H9 (cell line): ENCODE measurements around the gene MRGPRF. TPM values are rescaled to one million over a fixed set of nuclear protein-coding genes. Genes with fewer than 3 reads are reported as not detected.

ENCODE experiments used
- DNase-seq: peaks from one replicate; pipeline ENCODE4 v3.0.0-alpha.2; 2017
- H2AFZ ChIP-seq: one replicate; pipeline ENCODE4 v1.6.1; 2013; ENCODE audit warnings: mild to moderate bottlenecking, low read length, control low read depth, moderate library complexity
- H2AK5ac ChIP-seq: 2 replicates; pipeline ENCODE4 v1.6.1; 2013; ENCODE audit warnings: low read length, control low read depth, mixed read lengths; ENCODE audit not compliant: insufficient read length
- H2BK120ac ChIP-seq: one replicate; pipeline ENCODE4 v1.6.1; 2013; ENCODE audit warnings: low read depth, mild to moderate bottlenecking, low read length, control low read depth, inconsistent platforms; ENCODE audit not compliant: poor library complexity, severe bottlenecking
- H2BK12ac ChIP-seq: 2 replicates; pipeline ENCODE4 v1.6.1; 2013; ENCODE audit warnings: low read length, control low read depth, mixed read lengths, low read depth; ENCODE audit not compliant: insufficient read length
- H2BK15ac ChIP-seq: 2 replicates; pipeline ENCODE4 v1.6.1; 2013; ENCODE audit warnings: low read depth, low read length, control low read depth
- H2BK20ac ChIP-seq: one replicate; pipeline ENCODE4 v1.6.1; 2013; ENCODE audit warnings: low read depth, mild to moderate bottlenecking, low read length, control low read depth, inconsistent platforms; ENCODE audit not compliant: poor library complexity, severe bottlenecking
- H2BK5ac ChIP-seq: 2 replicates; pipeline ENCODE4 v1.6.1; 2013; ENCODE audit warnings: low read length, control low read depth, mixed read lengths; ENCODE audit not compliant: insufficient read length
- H3K14ac ChIP-seq: 2 replicates; pipeline ENCODE4 v1.6.1; 2013; ENCODE audit warnings: low read length, control low read depth; ENCODE audit not compliant: insufficient read depth
- H3K18ac ChIP-seq: 2 replicates; pipeline ENCODE4 v1.6.1; 2013; ENCODE audit warnings: low read depth, mild to moderate bottlenecking, mixed read lengths, low read length, control low read depth; ENCODE audit not compliant: insufficient read length
- H3K23ac ChIP-seq: 2 replicates; pipeline ENCODE4 v1.6.1; 2013; ENCODE audit warnings: low read length, control low read depth, mixed read lengths, low read depth; ENCODE audit not compliant: insufficient read length
- H3K23me2 ChIP-seq: 2 replicates; pipeline ENCODE4 v1.6.1; 2013; ENCODE audit warnings: low read depth, mild to moderate bottlenecking, mixed read lengths, low read length, control low read depth; ENCODE audit not compliant: insufficient read length, poor library complexity, severe bottlenecking
- H3K27ac ChIP-seq: 2 replicates; pipeline ENCODE4 v1.5.1; 2013; ENCODE audit warnings: low read length, control low read depth, mixed read lengths, low read depth; ENCODE audit not compliant: insufficient read length
- H3K27me3 ChIP-seq: 2 replicates; pipeline ENCODE4 v1.6.1; 2013; ENCODE audit warnings: low read length, control low read depth, inconsistent platforms; ENCODE audit not compliant: insufficient read depth
- H3K4ac ChIP-seq: 2 replicates; pipeline ENCODE4 v1.6.1; 2013; ENCODE audit warnings: low read depth, mild to moderate bottlenecking, control low read depth, inconsistent platforms, low read length, moderate library complexity
- H3K4me1 ChIP-seq: 2 replicates; pipeline ENCODE4 v1.6.1; 2013; ENCODE audit warnings: low read length, control low read depth, inconsistent platforms; ENCODE audit not compliant: insufficient read depth
- H3K4me2 ChIP-seq: 2 replicates; pipeline ENCODE4 v1.6.1; 2013; ENCODE audit warnings: low read length, control low read depth, mixed read lengths; ENCODE audit not compliant: insufficient read length, insufficient read depth
- H3K56ac ChIP-seq: 2 replicates; pipeline ENCODE4 v1.6.1; 2013; ENCODE audit warnings: low read depth, mild to moderate bottlenecking, mixed read lengths, low read length, control low read depth; ENCODE audit not compliant: insufficient read length
- H3K79me1 ChIP-seq: 2 replicates; pipeline ENCODE4 v1.6.1; 2013; ENCODE audit warnings: low read depth, mild to moderate bottlenecking, moderate library complexity, low read length, control low read depth, inconsistent platforms; ENCODE audit not compliant: insufficient read depth, poor library complexity, severe bottlenecking
- H3K79me2 ChIP-seq: 2 replicates; pipeline ENCODE4 v1.6.1; 2013; ENCODE audit warnings: low read length, control low read depth, inconsistent platforms; ENCODE audit not compliant: insufficient read depth
- H3K9ac ChIP-seq: 2 replicates; pipeline ENCODE4 v1.6.1; 2013; ENCODE audit warnings: low read length, control low read depth, mixed read lengths; ENCODE audit not compliant: insufficient read length; ENCODE audit errors: extremely low read depth
- H3K9me3 ChIP-seq: one replicate; pipeline ENCODE4 v1.6.1; 2013; ENCODE audit warnings: low read depth, low read length, inconsistent platforms; ENCODE audit not compliant: control insufficient read depth
- H3T11ph ChIP-seq: one replicate; pipeline ENCODE4 v1.6.1; 2013; ENCODE audit warnings: mild to moderate bottlenecking, low read length, control low read depth, inconsistent platforms
- H4K20me1 ChIP-seq: one replicate; pipeline ENCODE4 v1.6.1; 2013; ENCODE audit not compliant: control insufficient read depth, insufficient read length, insufficient read depth
- H4K5ac ChIP-seq: 2 replicates; pipeline ENCODE4 v1.6.1; 2013; ENCODE audit warnings: low read depth, mild to moderate bottlenecking, mixed read lengths, low read length, control low read depth; ENCODE audit not compliant: insufficient read length
- H4K8ac ChIP-seq: replicated peaks from 2 replicates; pipeline ENCODE4 v1.6.1; 2013; ENCODE audit warnings: low read length, control low read depth, mixed read lengths, low read depth; ENCODE audit not compliant: insufficient read length
- H4K91ac ChIP-seq: 2 replicates; pipeline ENCODE4 v1.6.1; 2013; ENCODE audit warnings: low read depth, mild to moderate bottlenecking, moderate library complexity, mixed read lengths, low read length, control low read depth; ENCODE audit not compliant: insufficient read length
- H3K27ac Mint-ChIP-seq, 3 experiments: 2 replicates in 2 of 3; 3 replicates in 1 of 3; pipeline ENCODE4 v1.8.0; 2020 to 2021; ENCODE audit warnings: mixed read lengths in 3 of 3, mild to moderate bottlenecking in 1 of 3, moderate library complexity in 1 of 3
- H3K27me3 Mint-ChIP-seq: 2 replicates; pipeline ENCODE4 v1.8.0; 2021; ENCODE audit warnings: low read depth, mild to moderate bottlenecking, moderate library complexity, mixed read lengths
- H3K36me3 Mint-ChIP-seq, 3 experiments: 2 replicates in 2 of 3; 3 replicates in 1 of 3; pipeline ENCODE4 v1.8.0; 2020 to 2021; ENCODE audit warnings: low read depth in 3 of 3, mixed read lengths in 3 of 3; ENCODE audit not compliant: insufficient read depth in 1 of 3
- H3K4me1 Mint-ChIP-seq, 2 experiments: 2 replicates each; pipeline ENCODE4 v1.8.0; 2020; ENCODE audit warnings: mixed read lengths in 2 of 2
- H3K4me3 Mint-ChIP-seq, 2 experiments: 2 replicates in 1 of 2; 3 replicates in 1 of 2; pipeline ENCODE4 v1.8.0; 2020 to 2021; ENCODE audit warnings: mild to moderate bottlenecking in 2 of 2, mixed read lengths in 2 of 2, moderate library complexity in 1 of 2
- H3K9me3 Mint-ChIP-seq, 2 experiments: 2 replicates in 1 of 2; 3 replicates in 1 of 2; pipeline ENCODE4 v1.8.0; 2020; ENCODE audit warnings: mild to moderate bottlenecking in 2 of 2, mixed read lengths in 2 of 2, moderate library complexity in 1 of 2
- WGBS: extraction: QIAGEN DNeasy Blood & Tissue Kit; methylation state at CpG from one replicate; pipeline ENCODE4 v1.1.7; 2013; ENCODE audit warnings: missing lambda C conversion rate, low lambda C conversion rate, mixed read lengths; ENCODE audit not compliant: insufficient read length; ENCODE audit errors: extremely low coverage; 5-methylcytosine and 5-hydroxymethylcytosine counted together
- total RNA-seq: library from RNA; stranded (reverse); gene quantifications from 2 replicates; pipeline ENCODE4 v1.2.1, GENCODE V29; 2021
- TF ChIP-seq, protein P1 (sequence below): fragments of 200-600 bp; sonication (generic); conservative IDR thresholded peaks from 3 replicates; pipeline ENCODE4 v1.8.0; 2021; ENCODE audit warnings: antibody characterized with exemption, mild to moderate bottlenecking

The MRGPRF gene
- total RNA-seq, 1 experiment from 2014 or later = 4.0 TPM

GRCh38 chr11:68978626-68978930 is 34.5 kb downstream of the MRGPRF start:
- no peak overlapping the region for H3K4me2 ChIP-seq
- Mint-ChIP-seq H3K36me3 (peaks cover 0 to 10% (median 0%) of the 10 kb centered on the region in 3 experiments; a peak in 2 of 7 replicates), H3K4me3 (no peak overlapping the region), H3K27ac (no peak overlapping the region), H3K27me3 (no peaks in the 10 kb centered on the region), H3K4me1 (peaks cover 7 to 19% of the 10 kb centered on the region in 2 experiments), H3K9me3 (peaks cover 5 to 7% of the 10 kb centered on the region in 2 experiments)
- H3K79me2 ChIP-seq = no peaks in the 10 kb centered on the region
- no peaks in the 10 kb centered on the region for H3K9me3 ChIP-seq
- H2BK120ac ChIP-seq = no peak overlapping the region
- no peaks in the 10 kb centered on the region for H4K20me1 ChIP-seq
- no peak overlapping the region for H3K23ac ChIP-seq
- H3K79me1 ChIP-seq = no peaks in the 10 kb centered on the region
- H3K56ac ChIP-seq = no peak overlapping the region
- DNase-seq = no peak
- no peak overlapping the region for H2AFZ ChIP-seq
- H2BK12ac ChIP-seq = no peak overlapping the region
- no peaks in the 10 kb centered on the region for H3K27me3 ChIP-seq
- H2AK5ac ChIP-seq = no peak overlapping the region
- no peak overlapping the region for H2BK15ac ChIP-seq
- no peak overlapping the region for H3K18ac ChIP-seq
- no peak overlapping the region for H3K9ac ChIP-seq
- no peak overlapping the region for H4K8ac ChIP-seq
- TF ChIP-seq, protein P1, sequence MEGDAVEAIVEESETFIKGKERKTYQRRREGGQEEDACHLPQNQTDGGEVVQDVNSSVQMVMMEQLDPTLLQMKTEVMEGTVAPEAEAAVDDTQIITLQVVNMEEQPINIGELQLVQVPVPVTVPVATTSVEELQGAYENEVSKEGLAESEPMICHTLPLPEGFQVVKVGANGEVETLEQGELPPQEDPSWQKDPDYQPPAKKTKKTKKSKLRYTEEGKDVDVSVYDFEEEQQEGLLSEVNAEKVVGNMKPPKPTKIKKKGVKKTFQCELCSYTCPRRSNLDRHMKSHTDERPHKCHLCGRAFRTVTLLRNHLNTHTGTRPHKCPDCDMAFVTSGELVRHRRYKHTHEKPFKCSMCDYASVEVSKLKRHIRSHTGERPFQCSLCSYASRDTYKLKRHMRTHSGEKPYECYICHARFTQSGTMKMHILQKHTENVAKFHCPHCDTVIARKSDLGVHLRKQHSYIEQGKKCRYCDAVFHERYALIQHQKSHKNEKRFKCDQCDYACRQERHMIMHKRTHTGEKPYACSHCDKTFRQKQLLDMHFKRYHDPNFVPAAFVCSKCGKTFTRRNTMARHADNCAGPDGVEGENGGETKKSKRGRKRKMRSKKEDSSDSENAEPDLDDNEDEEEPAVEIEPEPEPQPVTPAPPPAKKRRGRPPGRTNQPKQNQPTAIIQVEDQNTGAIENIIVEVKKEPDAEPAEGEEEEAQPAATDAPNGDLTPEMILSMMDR = no peak
- H2BK20ac ChIP-seq = no peak overlapping the region
- H3K4ac ChIP-seq = no peak overlapping the region
- no peak overlapping the region for H3K27ac ChIP-seq
- H4K5ac ChIP-seq = no peak overlapping the region
- H4K91ac ChIP-seq = no peak overlapping the region
- no peak overlapping the region for H2BK5ac ChIP-seq
- no peak overlapping the region for H3T11ph ChIP-seq
- WGBS = no CpG with 5 or more reads among the region's 5 CpGs
- H3K23me2 ChIP-seq = no peaks in the 10 kb centered on the region
- no peaks in the 10 kb centered on the region for H3K4me1 ChIP-seq
- H3K14ac ChIP-seq = no peak overlapping the region
